HCT116 (cell line): ENCODE results near the gene TMTC2. TPM values are rescaled to one million over a fixed set of nuclear protein-coding genes. Genes with fewer than 3 reads are reported as not detected.

Source experiments
- ATAC-seq: fragments of 200-7000 bp; cut with Tn5 transposase; 2 replicates; pipeline ENCODE4 v1.9.1; 2020; ENCODE audit warnings: mild to moderate bottlenecking, moderate library complexity
- BruUV-seq: library from RNA; stranded (reverse); fragments of 400-500 nt; replicated peaks from 2 replicates; lab custom pipeline; 2021; lab: Mats Ljungman, UMichigan
- CTCF ChIA-PET: fragments of 300-600 bp; sonication (Branson Sonifier 250); formaldehyde crosslinking; loops from one replicate; lab custom pipeline; 2021; ENCODE audit warnings: antibody characterized with exemption; lab: Charles Lee
- POLR2A ChIA-PET: fragments of 300-600, 350-600 bp; sonication (Branson Sonifier 250); formaldehyde crosslinking; loops from one replicate; lab custom pipeline; 2021; ENCODE audit warnings: antibody characterized with exemption; lab: Charles Lee
- RAD21 ChIA-PET, 2 experiments: fragments of 300-600 bp; sonication (Branson Sonifier 250); formaldehyde crosslinking; loops; one replicate each; lab custom pipeline; 2023; ENCODE audit warnings: low total read pairs in 2 of 2; ENCODE audit not compliant: uncharacterized antibody in 2 of 2, unreplicated experiment in 2 of 2, low non-redundant PET in 1 of 2; lab: Charles Lee
- DNase-seq: peaks from one replicate; pipeline ENCODE4 v3.0.0-alpha.2; 2010; ENCODE audit warnings: low read depth, low spot score
- H2AFZ ChIP-seq: fragments of 200-600 bp; shearing (Covaris generic), sonication (generic); 2 replicates; pipeline ENCODE4 v1.6.1; 2017; ENCODE audit warnings: low read depth, mixed run types, mixed read lengths, antibody characterized with exemption, low read length; ENCODE audit not compliant: poor library complexity, severe bottlenecking
- H3K27ac ChIP-seq: 2 replicates; pipeline ENCODE4 v1.5.1; 2012; ENCODE audit warnings: low read depth, low read length
- H3K27me3 ChIP-seq: fragments of 200-600 bp; sonication (generic); 2 replicates; pipeline ENCODE4 v1.6.1; 2016; ENCODE audit warnings: mixed run types, low read length, mixed read lengths; ENCODE audit not compliant: insufficient read depth
- H3K36me3 ChIP-seq, 2 experiments: fragments of 200-500 bp in 1 of 2; fragments of 200-600 bp in 1 of 2; sonication (Bioruptor generic) in 1 of 2; sonication (generic) in 1 of 2; 2 replicates each; pipeline versions ENCODE4 v1.5.1 to v1.6.1; 2014 to 2016; ENCODE audit warnings: low read length in 2 of 2, inconsistent platforms in 1 of 2, mixed read lengths in 1 of 2, mixed run types in 1 of 2; ENCODE audit not compliant: insufficient read depth in 2 of 2, control insufficient read depth in 1 of 2
- H3K4me1 ChIP-seq, 2 experiments: fragments of 200-600 bp in 1 of 2; sonication (generic) in 1 of 2; 2 replicates each; pipeline versions ENCODE4 v1.5.1 to v1.6.1; 2012 to 2017; ENCODE audit warnings: low read length in 2 of 2, inconsistent platforms in 1 of 2, mild to moderate bottlenecking in 1 of 2, mixed read lengths in 1 of 2, mixed run types in 1 of 2, moderate library complexity in 1 of 2; ENCODE audit not compliant: insufficient read depth in 2 of 2, control insufficient read depth in 1 of 2
- H3K4me2 ChIP-seq: fragments of 200-600 bp; sonication (generic); 2 replicates; pipeline ENCODE4 v1.6.1; 2017; ENCODE audit warnings: mixed run types, low read length, mixed read lengths
- H3K4me3 ChIP-seq, 2 experiments: fragments of 200-600 bp in 1 of 2; sonication (generic) in 1 of 2; replicated peaks in 1 of 2; 2 replicates each; pipeline ENCODE4 v1.5.1; 2011 to 2016; ENCODE audit warnings: low read length in 2 of 2, control low read depth in 1 of 2, low read depth in 1 of 2, mild to moderate bottlenecking in 1 of 2, mixed read lengths in 1 of 2, mixed run types in 1 of 2
- H3K79me2 ChIP-seq: fragments of 200-600 bp; sonication (generic); 2 replicates; pipeline ENCODE4 v1.6.1; 2017; ENCODE audit warnings: mild to moderate bottlenecking, mixed run types, low read length, moderate library complexity, mixed read lengths; ENCODE audit not compliant: insufficient read depth
- H3K9ac ChIP-seq: fragments of 200-600 bp; sonication (generic); 2 replicates; pipeline ENCODE4 v1.6.1; 2016; ENCODE audit warnings: low read length, mixed read lengths
- H3K9me2 ChIP-seq: fragments of 200-600 bp; sonication (generic), shearing (Covaris generic); 2 replicates; pipeline ENCODE4 v1.6.1; 2017; ENCODE audit warnings: mixed run types, mild to moderate bottlenecking, moderate library complexity; ENCODE audit not compliant: insufficient read depth
- H3K9me3 ChIP-seq, 2 experiments: fragments of 200-500 bp in 1 of 2; fragments of 200-600 bp in 1 of 2; sonication (Bioruptor generic) in 1 of 2; sonication (generic) in 1 of 2; 2 replicates each; pipeline ENCODE4 v1.6.1; 2014 to 2017; ENCODE audit warnings: low read length in 2 of 2, mixed read lengths in 2 of 2, inconsistent platforms in 1 of 2, low read depth in 1 of 2, mild to moderate bottlenecking in 1 of 2, mixed run types in 1 of 2, moderate library complexity in 1 of 2; ENCODE audit not compliant: control insufficient read depth in 1 of 2, insufficient read depth in 1 of 2
- H4K20me1 ChIP-seq: fragments of 200-600 bp; sonication (generic), shearing (Covaris generic); 2 replicates; pipeline ENCODE4 v1.6.1; 2017; ENCODE audit warnings: mixed run types, mild to moderate bottlenecking, moderate library complexity; ENCODE audit not compliant: insufficient read depth
- CBX3 ChIP-seq: IDR thresholded peaks from 2 replicates; pipeline ENCODE4 v1.6.1; 2012; ENCODE audit warnings: low read depth
- CEBPB ChIP-seq: IDR thresholded peaks from 2 replicates; pipeline ENCODE4 v1.6.1; 2012; ENCODE audit warnings: low read depth
- EGR1 ChIP-seq: IDR thresholded peaks from 2 replicates; pipeline ENCODE4 v1.6.1; 2012; ENCODE audit warnings: low read depth
- EZH2 ChIP-seq: fragments of 200-600 bp; sonication (generic); IDR thresholded peaks from 2 replicates; pipeline ENCODE4 v1.6.1; 2017; ENCODE audit warnings: antibody characterized with exemption, mixed run types
- FOSL1 ChIP-seq: IDR thresholded peaks from 2 replicates; pipeline ENCODE4 v1.6.1; 2012; ENCODE audit warnings: low read depth
- JUND ChIP-seq: IDR thresholded peaks from 2 replicates; pipeline ENCODE4 v1.6.1; 2012
- POLR2A ChIP-seq: IDR thresholded peaks from 2 replicates; pipeline ENCODE4 v1.7.0; 2011; ENCODE audit warnings: borderline replicate concordance; ENCODE audit not compliant: insufficient read depth, insufficient read length; ENCODE audit errors: extremely low read depth
- SIN3A ChIP-seq: IDR thresholded peaks from 2 replicates; pipeline ENCODE4 v1.6.1; 2012; ENCODE audit warnings: low read depth
- YY1 ChIP-seq: IDR thresholded peaks from 2 replicates; pipeline ENCODE4 v1.6.1; 2011; ENCODE audit warnings: low read length, low read depth, moderate library complexity, mild to moderate bottlenecking; ENCODE audit not compliant: insufficient replicate concordance; ENCODE audit errors: extremely low read depth
- ZFX ChIP-seq: fragments of 450-650 bp; IDR thresholded peaks from 2 replicates; pipeline ENCODE4 v1.6.1; 2017
- intact Hi-C: fragments of 100-400 bp; cut with micrococcal nuclease; formaldehyde crosslinking; loops from 2 replicates; pipeline ENCODE4 v1.10.0; 2022
- total RNA-seq: library from RNA; stranded (reverse); gene quantifications from one replicate; pipeline ENCODE4 v1.2.1, GENCODE V29; 2021; ENCODE audit not compliant: unreplicated experiment
- TF ChIP-seq, protein P1 (sequence below): IDR thresholded peaks from 2 replicates; pipeline ENCODE4 v1.6.1; 2012
- TF ChIP-seq, protein P2 (sequence below): IDR thresholded peaks from 2 replicates; pipeline ENCODE4 v1.6.1; 2011; ENCODE audit warnings: mild to moderate bottlenecking, low read length, moderate library complexity; ENCODE audit not compliant: insufficient replicate concordance; ENCODE audit errors: extremely low read depth

TMTC2 gene
- total RNA-seq, 1 experiment from 2014 or later, result 11.5 TPM

GRCh38 chr12:82787016-82787415 lies 100.3 kb downstream of the TMTC2 start:
- ChIA-PET CTCF (no interaction called here), POLR2A (no interaction called here), RAD21 (no interaction called here)
- H2AFZ ChIP-seq, result no peak overlapping the region
- no peak overlapping the region for H3K9ac ChIP-seq
- no peaks in the 10 kb centered on the region for H3K9me2 ChIP-seq
- no peaks in the 10 kb centered on the region for H3K36me3 ChIP-seq
- ATAC-seq, result no peak
- H3K4me2 ChIP-seq, result no peak overlapping the region
- BruUV-seq, result no TSS peak
- H3K4me1 ChIP-seq, result no peaks in the 10 kb centered on the region
- H3K79me2 ChIP-seq, result no peaks in the 10 kb centered on the region
- no peaks in the 10 kb centered on the region for H4K20me1 ChIP-seq
- no peak for DNase-seq
- H3K27me3 ChIP-seq, result no peaks in the 10 kb centered on the region
- no peak overlapping the region for H3K4me3 ChIP-seq
- H3K9me3 ChIP-seq, result no peaks in the 10 kb centered on the region
- intact Hi-C loops, result no loop called here
- no peak overlapping the region for H3K27ac ChIP-seq
- TF ChIP-seq FOSL1 (no peak), SIN3A (no peak), EGR1 (no peak), JUND (no peak), YY1 (no peak), CBX3 (no peak), EZH2 (no peak), CEBPB (no peak), ZFX (no peak)
- TF ChIP-seq, all 23 proteins: peak for 0

GRCh38 chr12:82788594-82788993 lies 101.9 kb downstream of the TMTC2 start:
- BruUV-seq, result no TSS peak
- ChIA-PET CTCF (no interaction called here), POLR2A (no interaction called here)
- Histone ChIP-seq H3K9me2 (no peaks in the 10 kb centered on the region), H3K4me2 (no peak overlapping the region), H3K27me3 (no peaks in the 10 kb centered on the region), H3K9ac (no peak overlapping the region), H3K27ac (no peak overlapping the region)
- TF ChIP-seq CBX3, result no peak
- TF ChIP-seq EZH2, result no peak
- TF ChIP-seq, protein P1, sequence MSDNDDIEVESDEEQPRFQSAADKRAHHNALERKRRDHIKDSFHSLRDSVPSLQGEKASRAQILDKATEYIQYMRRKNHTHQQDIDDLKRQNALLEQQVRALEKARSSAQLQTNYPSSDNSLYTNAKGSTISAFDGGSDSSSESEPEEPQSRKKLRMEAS, result no peak
- TF ChIP-seq POLR2A, result no peak
- TF ChIP-seq SIN3A, result no peak
- TF ChIP-seq, protein P2, sequence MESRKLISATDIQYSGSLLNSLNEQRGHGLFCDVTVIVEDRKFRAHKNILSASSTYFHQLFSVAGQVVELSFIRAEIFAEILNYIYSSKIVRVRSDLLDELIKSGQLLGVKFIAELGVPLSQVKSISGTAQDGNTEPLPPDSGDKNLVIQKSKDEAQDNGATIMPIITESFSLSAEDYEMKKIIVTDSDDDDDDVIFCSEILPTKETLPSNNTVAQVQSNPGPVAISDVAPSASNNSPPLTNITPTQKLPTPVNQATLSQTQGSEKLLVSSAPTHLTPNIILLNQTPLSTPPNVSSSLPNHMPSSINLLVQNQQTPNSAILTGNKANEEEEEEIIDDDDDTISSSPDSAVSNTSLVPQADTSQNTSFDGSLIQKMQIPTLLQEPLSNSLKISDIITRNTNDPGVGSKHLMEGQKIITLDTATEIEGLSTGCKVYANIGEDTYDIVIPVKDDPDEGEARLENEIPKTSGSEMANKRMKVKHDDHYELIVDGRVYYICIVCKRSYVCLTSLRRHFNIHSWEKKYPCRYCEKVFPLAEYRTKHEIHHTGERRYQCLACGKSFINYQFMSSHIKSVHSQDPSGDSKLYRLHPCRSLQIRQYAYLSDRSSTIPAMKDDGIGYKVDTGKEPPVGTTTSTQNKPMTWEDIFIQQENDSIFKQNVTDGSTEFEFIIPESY, result no peak
- TF ChIP-seq, all 23 proteins: peak for 0
- ATAC-seq, result no peak
- H3K79me2 ChIP-seq, result no peaks in the 10 kb centered on the region
- no peaks in the 10 kb centered on the region for H3K9me3 ChIP-seq
- DNase-seq, result no peak
- RAD21 ChIA-PET, result no interaction called here
- H2AFZ ChIP-seq, result no peak overlapping the region
- H3K4me1 ChIP-seq, result no peaks in the 10 kb centered on the region
- intact Hi-C loops, result no loop called here
- H4K20me1 ChIP-seq, result no peaks in the 10 kb centered on the region
- no peaks in the 10 kb centered on the region for H3K36me3 ChIP-seq
- H3K4me3 ChIP-seq, result no peak overlapping the region
